H1 (cell line): ENCODE measurements around the gene SLC9A3. TPM values are rescaled to one million over a fixed set of nuclear protein-coding genes. Genes with fewer than 3 reads are reported as not detected.

Experiments used
- CTCF ChIA-PET: fragments of 300-600 bp; sonication (Branson Sonifier 250); formaldehyde crosslinking; loops from one replicate; lab custom pipeline; 2021; ENCODE audit not compliant: partially characterized antibody; lab: Charles Lee
- POLR2A ChIA-PET: fragments of 300-600 bp; sonication (Branson Sonifier 250); formaldehyde crosslinking; loops from one replicate; lab custom pipeline; 2021; ENCODE audit warnings: inconsistent platforms; ENCODE audit not compliant: partially characterized antibody; lab: Charles Lee
- DNase-seq, 2 experiments: peaks; one replicate each; pipeline versions ENCODE4 v3.0.0 to v3.0.0-alpha.2; 2010 to 2022; ENCODE audit warnings: low spot score in 2 of 2, low read depth in 1 of 2, mixed read lengths in 1 of 2
- FAIRE-seq: peaks from 2 replicates; lab custom pipeline; 2011; peaks lifted over from hg19 to GRCh38; lab: Jason Lieb, UNC
- H2AFZ ChIP-seq: 2 replicates; pipeline ENCODE4 v1.8.1; 2012; ENCODE audit warnings: low read length, inconsistent platforms
- H2AK5ac ChIP-seq: 2 replicates; pipeline ENCODE4 v1.6.1; 2013; ENCODE audit warnings: low read depth, low read length
- H2BK120ac ChIP-seq: replicated peaks from 2 replicates; pipeline ENCODE3; 2013; ENCODE audit warnings: low read depth, low read length, inconsistent platforms
- H2BK12ac ChIP-seq: 2 replicates; pipeline ENCODE4 v1.6.1; 2013; ENCODE audit warnings: low read depth, low read length
- H2BK15ac ChIP-seq: 2 replicates; pipeline ENCODE4 v1.6.1; 2013; ENCODE audit warnings: low read length
- H2BK20ac ChIP-seq: 2 replicates; pipeline ENCODE4 v1.6.1; 2013; ENCODE audit warnings: low read length
- H2BK5ac ChIP-seq: 2 replicates; pipeline ENCODE4 v1.6.1; 2013; ENCODE audit warnings: low read depth, low read length
- H3K14ac ChIP-seq: 2 replicates; pipeline ENCODE4 v1.6.1; 2013; ENCODE audit warnings: inconsistent platforms; ENCODE audit not compliant: insufficient read length
- H3K18ac ChIP-seq: 2 replicates; pipeline ENCODE4 v1.6.1; 2013; ENCODE audit warnings: low read length; ENCODE audit errors: extremely low read depth
- H3K23ac ChIP-seq: 2 replicates; pipeline ENCODE4 v1.6.1; 2013; ENCODE audit warnings: inconsistent platforms; ENCODE audit not compliant: insufficient read length
- H3K23me2 ChIP-seq: 2 replicates; pipeline ENCODE4 v1.6.1; 2013; ENCODE audit warnings: low read depth, low read length
- H3K27ac ChIP-seq: 2 replicates; pipeline ENCODE4 v1.6.1; 2011; ENCODE audit warnings: low read depth, low read length, inconsistent platforms
- H3K27me3 ChIP-seq, 4 experiments: replicated peaks in 1 of 4; 1 replicate in 1 of 4; 2 replicates in 3 of 4; pipeline versions ENCODE4 v1.6.1 to v1.8.1; 2011 to 2013; ENCODE audit warnings: low read length in 3 of 4, mild to moderate bottlenecking in 3 of 4, inconsistent platforms in 2 of 4, mixed read lengths in 2 of 4, moderate library complexity in 1 of 4; ENCODE audit not compliant: control insufficient read depth in 3 of 4, insufficient read depth in 3 of 4; ENCODE audit errors: extremely low read depth in 1 of 4
- H3K36me3 ChIP-seq, 4 experiments: 2 replicates each; pipeline versions ENCODE4 v1.6.1 to v1.8.1; 2011 to 2013; ENCODE audit warnings: mild to moderate bottlenecking in 4 of 4, low read length in 3 of 4, moderate library complexity in 2 of 4, control low read depth in 1 of 4, inconsistent platforms in 1 of 4; ENCODE audit not compliant: insufficient read depth in 4 of 4, control insufficient read depth in 2 of 4
- H3K4ac ChIP-seq: replicated peaks from 2 replicates; pipeline ENCODE3; 2013; ENCODE audit warnings: low read length, low read depth, mixed read lengths, inconsistent platforms; ENCODE audit not compliant: insufficient read length
- H3K4me1 ChIP-seq, 4 experiments: replicated peaks in 1 of 4; 1 replicate in 1 of 4; 2 replicates in 3 of 4; pipeline versions ENCODE4 v1.6.1 to v1.8.1; 2011 to 2013; ENCODE audit warnings: low read length in 3 of 4, inconsistent platforms in 2 of 4, mixed read lengths in 1 of 4; ENCODE audit not compliant: insufficient read depth in 4 of 4, control insufficient read depth in 3 of 4
- H3K4me2 ChIP-seq, 2 experiments: 2 replicates each; pipeline versions ENCODE4 v1.6.1 to v1.8.1; 2011 to 2013; ENCODE audit warnings: low read depth in 2 of 2, low read length in 2 of 2, control low read depth in 1 of 2, inconsistent platforms in 1 of 2, mild to moderate bottlenecking in 1 of 2; ENCODE audit not compliant: insufficient read depth in 1 of 2
- H3K4me3 ChIP-seq, 4 experiments: fragments of 200-600, 300-600 bp in 1 of 4; sonication (generic), shearing (Covaris generic), sonication (Bioruptor Twin) in 1 of 4; 2 replicates each; pipeline versions ENCODE4 v1.5.1 to v1.8.1; 2011 to 2016; ENCODE audit warnings: low read length in 4 of 4, low read depth in 3 of 4, control low read depth in 2 of 4, inconsistent platforms in 2 of 4, mild to moderate bottlenecking in 2 of 4, mixed read lengths in 1 of 4, moderate library complexity in 1 of 4; ENCODE audit not compliant: insufficient read depth in 2 of 4; ENCODE audit errors: extremely low read depth in 1 of 4
- H3K56ac ChIP-seq: replicated peaks from 2 replicates; pipeline ENCODE3; 2013; ENCODE audit warnings: low read depth, mild to moderate bottlenecking, mixed read lengths, low read length, inconsistent platforms; ENCODE audit not compliant: insufficient read length
- H3K79me1 ChIP-seq: 2 replicates; pipeline ENCODE4 v1.6.1; 2013; ENCODE audit warnings: low read depth, low read length, control low read depth
- H3K79me2 ChIP-seq, 2 experiments: 2 replicates each; pipeline versions ENCODE4 v1.6.1 to v1.8.1; 2012 to 2013; ENCODE audit warnings: low read length in 2 of 2, mild to moderate bottlenecking in 2 of 2, inconsistent platforms in 1 of 2; ENCODE audit not compliant: insufficient read depth in 2 of 2, control insufficient read depth in 1 of 2
- H3K9ac ChIP-seq, 4 experiments: replicated peaks in 1 of 4; 1 replicate in 1 of 4; 2 replicates in 3 of 4; pipeline versions ENCODE4 v1.6.1 to v1.8.1; 2011 to 2013; ENCODE audit warnings: low read depth in 3 of 4, low read length in 3 of 4, control low read depth in 2 of 4, mild to moderate bottlenecking in 2 of 4, moderate library complexity in 2 of 4, inconsistent platforms in 1 of 4; ENCODE audit errors: extremely low read depth in 1 of 4
- H3K9me3 ChIP-seq, 2 experiments: 2 replicates each; pipeline versions ENCODE4 v1.6.1 to v1.8.1; 2012 to 2013; ENCODE audit warnings: mild to moderate bottlenecking in 2 of 2, moderate library complexity in 2 of 2, control low read depth in 1 of 2, inconsistent platforms in 1 of 2, low read depth in 1 of 2, low read length in 1 of 2, mixed read lengths in 1 of 2; ENCODE audit not compliant: insufficient read depth in 2 of 2
- H4K20me1 ChIP-seq, 2 experiments: replicated peaks in 1 of 2; 2 replicates each; pipeline versions ENCODE3 to v1.8.1; 2011 to 2013; ENCODE audit warnings: inconsistent platforms in 2 of 2, low read length in 2 of 2, mild to moderate bottlenecking in 1 of 2; ENCODE audit not compliant: insufficient read depth in 2 of 2, control insufficient read depth in 1 of 2
- H4K5ac ChIP-seq: 2 replicates; pipeline ENCODE4 v1.6.1; 2013; ENCODE audit warnings: low read length, low read depth, mixed read lengths, inconsistent platforms; ENCODE audit not compliant: insufficient read length
- H4K8ac ChIP-seq: 2 replicates; pipeline ENCODE4 v1.8.0; 2013; ENCODE audit warnings: mild to moderate bottlenecking, moderate library complexity, low read length, inconsistent platforms; ENCODE audit not compliant: insufficient read depth; ENCODE audit errors: extremely low read depth
- H4K91ac ChIP-seq: replicated peaks from 2 replicates; pipeline ENCODE3; 2013; ENCODE audit warnings: low read length, mixed read lengths, inconsistent platforms; ENCODE audit not compliant: insufficient read length
- CEBPB ChIP-seq: IDR thresholded peaks from 2 replicates; pipeline ENCODE4 v1.6.1; 2012; ENCODE audit warnings: low read depth, low read length
- WGBS, 2 experiments: shearing (Covaris generic) in 1 of 2; methylation state at CpG; one replicate each; pipeline versions ENCODE4 v1.1.6 to v1.1.7; 2013 to 2015; ENCODE audit warnings: low lambda C conversion rate in 2 of 2, mixed read lengths in 2 of 2, inconsistent platforms in 1 of 2, low coverage in 1 of 2, missing lambda C conversion rate in 1 of 2; ENCODE audit not compliant: insufficient replicate concordance in 2 of 2, insufficient coverage in 1 of 2, insufficient read length in 1 of 2; ENCODE audit errors: extremely low coverage in 1 of 2, missing lambda C conversion rate in 1 of 2; 5-methylcytosine and 5-hydroxymethylcytosine counted together
- polyA plus RNA-seq, 7 experiments: library from polyadenylated mRNA; depleted of rRNA in 3 of 7; stranded (reverse) in 5 of 7; unstranded in 2 of 7; fragments of >200 nt in 5 of 7; fragments of 200-250 nt in 2 of 7; gene quantifications; 1 replicate in 5 of 7; 2 replicates in 1 of 7; 4 replicates in 1 of 7; pipeline versions ENCODE4 v1.2.1 to v1.2.3, GENCODE V29; 2011 to 2013; ENCODE audit warnings: missing spikeins in 2 of 7, mixed read lengths in 2 of 7
- total RNA-seq: library from RNA; stranded (reverse); fragmentation: NEBNext Ultra II Directional; extraction: Animal tissue kit (Norgen Biotek cat#: 25700); gene quantifications from 2 replicates; pipeline ENCODE4 v1.2.1, GENCODE V29; 2021

The SLC9A3 gene
- total and polyA plus RNA-seq, 2 of the 8 experiments (the other 6 are each of a cell fraction or from before 2014, with no cell fraction given): 0.95 to 1.0 TPM

GRCh38 chr5:551406-551805, 27.2 kb upstream of the SLC9A3 start:
- DNase-seq: no peak
- Histone ChIP-seq H3K4ac (no peak overlapping the region), H3K27me3 (peaks cover 0 to 6% (median 2%) of the 10 kb centered on the region in 4 experiments; a peak in 3 of 7 replicates), H3K4me1 (0 out of 7 replicates have a peak, but pooled peaks cover 0 to 3% (median 0%) of the 10 kb centered on the region in 4 experiments), H3K56ac (no peak overlapping the region), H4K5ac (no peak overlapping the region), H3K23me2 (peaks cover 2% of the 10 kb centered on the region; the same call in 1 of the 2 replicates), H4K20me1 (no peaks in the 10 kb centered on the region), H2BK12ac (no peak overlapping the region), H3K79me2 (no peaks in the 10 kb centered on the region), H3K4me3 (no peak overlapping the region), H2AFZ (no peak overlapping the region), H4K8ac (no peak overlapping the region), H2AK5ac (no peak overlapping the region), H3K36me3 (no peaks in the 10 kb centered on the region), H3K4me2 (no peak overlapping the region), H3K79me1 (no peaks in the 10 kb centered on the region), H3K27ac (no peak overlapping the region), H2BK120ac (no peak overlapping the region), H3K9ac (no peak overlapping the region), H2BK15ac (no peak overlapping the region), H2BK20ac (no peak overlapping the region), H3K23ac (no peak overlapping the region), H4K91ac (no peak overlapping the region), H3K9me3 (no peaks in the 10 kb centered on the region), H3K18ac (no peak overlapping the region), H3K14ac (no peak overlapping the region), H2BK5ac (no peak overlapping the region)
- ChIA-PET POLR2A (no interaction called here), CTCF (no interaction called here)
- no peak for FAIRE-seq
- 85% methylated on average over 6 of the region's 6 CpGs; no CpG with 5 or more reads in 1 of the 2 experiments for WGBS, 2 experiments
- no peak for TF ChIP-seq CEBPB
